HAP-1 (cell line): ENCODE results near the gene UNC13B.
"Not testable (repeated sequence)": the region's sequence is repeated elsewhere in the genome, so short reads cannot be mapped to it uniquely, and the experiment has no call there.

ENCODE experiments used
- DNase-seq, 2 experiments: peaks; one replicate each; pipeline ENCODE4 v3.0.0-alpha.2; 2016 to 2020; ENCODE audit warnings: low spot score in 2 of 2
- H3K27me3 ChIP-seq: fragments of 250-450 bp; sonication (Bioruptor Pico); 2 replicates; pipeline ENCODE4 v1.5.1; 2020; ENCODE audit warnings: low read depth, mild to moderate bottlenecking, moderate library complexity
- H3K36me3 ChIP-seq: fragments of 250-450 bp; sonication (Bioruptor Pico); replicated peaks from 2 replicates; pipeline ENCODE4 v1.5.1; 2020; ENCODE audit warnings: mild to moderate bottlenecking
- H3K4me1 ChIP-seq: fragments of 250-450 bp; sonication (Bioruptor Pico); 2 replicates; pipeline ENCODE4 v1.5.1; 2020; ENCODE audit warnings: mild to moderate bottlenecking
- H3K4me3 ChIP-seq: fragments of 250-450 bp; sonication (Bioruptor Pico); 2 replicates; pipeline ENCODE4 v1.5.1; 2020; ENCODE audit warnings: mild to moderate bottlenecking, moderate library complexity
- H3K9me3 ChIP-seq: fragments of 250-450 bp; sonication (Bioruptor Pico); 2 replicates; pipeline ENCODE4 v1.5.1; 2020; ENCODE audit warnings: mild to moderate bottlenecking, moderate library complexity
- in situ Hi-C: fragments of 300-500 bp; cut with MboI; formaldehyde crosslinking; loops from 3 replicates; pipeline ENCODE4 v1.14.3; 2020; ENCODE audit warnings: low sequenced_read_pairs, inconsistent platforms, mixed read lengths

The UNC13B gene

GRCh38 chr9:35142037-35142436 is 19.8 kb upstream of the UNC13B start:
- Histone ChIP-seq H3K36me3 (no peaks in the 10 kb centered on the region), H3K9me3 (peaks cover 10% of the 10 kb centered on the region; the same call in 1 of the 2 replicates), H3K4me1 (no peaks in the 10 kb centered on the region), H3K4me3 (no peak overlapping the region), H3K27me3 (no peaks in the 10 kb centered on the region)
- DNase-seq, result no peak
- in situ Hi-C loops, result no loop called here

- H3K9me3 ChIP-seq, result peaks cover 11% of the 10 kb centered on the region; the same call in 1 of the 2 replicates
- H3K27me3 ChIP-seq, in situ Hi-C loops, H3K36me3 ChIP-seq, DNase-seq, H3K4me1 ChIP-seq, H3K4me3 ChIP-seq: not testable (repeated sequence)
Measured at GRCh38 chr9:35147941-35148563, 13.8 kb upstream of the UNC13B start.

- Histone ChIP-seq H3K4me3 (no peak overlapping the region), H3K4me1 (peaks cover 17% of the 10 kb centered on the region), H3K27me3 (no peaks in the 10 kb centered on the region), H3K9me3 (peaks cover 12% of the 10 kb centered on the region; the same call in 1 of the 2 replicates), H3K36me3 (no peaks in the 10 kb centered on the region)
- in situ Hi-C loops, result no loop called here
- DNase-seq, result no peak
Measured at GRCh38 chr9:35152926-35153325, 8.9 kb upstream of the UNC13B start.

GRCh38 chr9:35156781-35157180 is 5.0 kb upstream of the UNC13B start:
- peaks cover 29% of the 10 kb centered on the region for H3K4me1 ChIP-seq
- peak in 1 of 2 experiments; percentile 94 for DNase-seq
- in situ Hi-C loops, result no loop called here
- H3K4me3 ChIP-seq, result no peak overlapping the region
- H3K9me3 ChIP-seq, result peaks cover 7% of the 10 kb centered on the region; the same call in 1 of the 2 replicates
- H3K36me3 ChIP-seq, result no peaks in the 10 kb centered on the region
- no peaks in the 10 kb centered on the region for H3K27me3 ChIP-seq

GRCh38 chr9:35157836-35158235 is 4.0 kb upstream of the UNC13B start:
- H3K9me3 ChIP-seq, H3K4me3 ChIP-seq, H3K27me3 ChIP-seq, H3K36me3 ChIP-seq, DNase-seq, in situ Hi-C loops: not testable (repeated sequence)
- H3K4me1 ChIP-seq, result peaks cover 29% of the 10 kb centered on the region

- Histone ChIP-seq H3K4me3 (no peak overlapping the region), H3K36me3 (no peaks in the 10 kb centered on the region), H3K4me1 (peaks cover 37% of the 10 kb centered on the region), H3K27me3 (no peaks in the 10 kb centered on the region), H3K9me3 (peaks cover 7% of the 10 kb centered on the region; the same call in 1 of the 2 replicates)
- peak in 1 of 2 experiments; percentile 4 for DNase-seq
- in situ Hi-C loops, result no loop called here
Measured at GRCh38 chr9:35158501-35159280, 3.1 kb upstream of the UNC13B start.

GRCh38 chr9:35162605-35163315 is 951 bp downstream of the UNC13B start:
- peaks cover 28% of the 10 kb centered on the region for H3K4me1 ChIP-seq
- peak in 1 of 2 experiments; percentile 53 for DNase-seq
- in situ Hi-C loops, result no loop called here
- no peaks in the 10 kb centered on the region for H3K36me3 ChIP-seq
- H3K9me3 ChIP-seq, result no peaks in the 10 kb centered on the region
- no peaks in the 10 kb centered on the region for H3K27me3 ChIP-seq
- H3K4me3 ChIP-seq, result peak overlapping the region; percentile 80

GRCh38 chr9:35163413-35163812 is 1.6 kb downstream of the UNC13B start:
- DNase-seq, result no peak
- no peaks in the 10 kb centered on the region for H3K9me3 ChIP-seq
- H3K27me3 ChIP-seq, result no peaks in the 10 kb centered on the region
- no peaks in the 10 kb centered on the region for H3K36me3 ChIP-seq
- peaks cover 21% of the 10 kb centered on the region for H3K4me1 ChIP-seq
- in situ Hi-C loops, result no loop called here
- H3K4me3 ChIP-seq, result peak overlapping the region; percentile 80

- no peaks in the 10 kb centered on the region for H3K36me3 ChIP-seq
- H3K9me3 ChIP-seq, result no peaks in the 10 kb centered on the region
- H3K4me1 ChIP-seq, result peaks cover 18% of the 10 kb centered on the region
- in situ Hi-C loops, result no loop called here
- no peak for DNase-seq
- no peak overlapping the region for H3K4me3 ChIP-seq
- H3K27me3 ChIP-seq, result no peaks in the 10 kb centered on the region
Measured at GRCh38 chr9:35164711-35165110, 2.9 kb downstream of the UNC13B start.

- DNase-seq, H3K9me3 ChIP-seq, H3K36me3 ChIP-seq, H3K27me3 ChIP-seq, H3K4me3 ChIP-seq, in situ Hi-C loops: not testable (repeated sequence)
- H3K4me1 ChIP-seq, result peaks cover 14% of the 10 kb centered on the region
Measured at GRCh38 chr9:35167429-35167828, 5.6 kb downstream of the UNC13B start.

- no peaks in the 10 kb centered on the region for H3K27me3 ChIP-seq
Measured at GRCh38 chr9:35168963-35169362, 7.2 kb downstream of the UNC13B start.

GRCh38 chr9:35172878-35173277 is 11.1 kb downstream of the UNC13B start:
- in situ Hi-C loops, result no loop called here
- Histone ChIP-seq H3K36me3 (no peaks in the 10 kb centered on the region), H3K27me3 (no peaks in the 10 kb centered on the region), H3K9me3 (no peaks in the 10 kb centered on the region), H3K4me1 (no peaks in the 10 kb centered on the region), H3K4me3 (no peak overlapping the region)
- no peak for DNase-seq

More at GRCh38 chr9:35168963-35169362, 7.2 kb downstream of the UNC13B start:
- no peak for DNase-seq
- Histone ChIP-seq H3K4me3 (no peak overlapping the region), H3K36me3 (no peaks in the 10 kb centered on the region), H3K4me1 (peaks cover 4% of the 10 kb centered on the region), H3K9me3 (no peaks in the 10 kb centered on the region)
- in situ Hi-C loops, result no loop called here

- in situ Hi-C loops, result no loop called here
- no peak for DNase-seq
- Histone ChIP-seq H3K9me3 (no peaks in the 10 kb centered on the region; the same call in 1 of the 2 replicates), H3K36me3 (no peaks in the 10 kb centered on the region), H3K4me1 (no peaks in the 10 kb centered on the region), H3K4me3 (no peak overlapping the region), H3K27me3 (no peaks in the 10 kb centered on the region)
Measured at GRCh38 chr9:35177520-35177919, 15.7 kb downstream of the UNC13B start.
